Stimulated activated CD8-positive, alpha-beta memory T cell treated with anti-CD3 and anti-CD28 coated beads, Interleukin-4, amount 100 ng/mL, for 4 hours (primary cell): Measurements from ENCODE around the gene MOB1B.
A peak's percentile ranks its signal among the peaks of the same experiment; 100 is the strongest.
"Not testable (repeated sequence)": the region's sequence is repeated elsewhere in the genome, so short reads cannot be mapped to it uniquely, and the experiment has no call there.

Experiments
- DNase-seq, 2 donors: peaks; one replicate each; pipeline ENCODE4 v3.0.0-alpha.2; 2020; ENCODE audit warnings: low read depth in 2 of 2, low spot score in 1 of 2

MOB1B gene

GRCh38 chr4:70948665-70949260 lies 46.6 kb downstream of the MOB1B start:
- DNase-seq = no peak

- DNase-seq = no peak
Observed at GRCh38 chr4:70954032-70954431, 51.9 kb downstream of the MOB1B start.

DNA sequence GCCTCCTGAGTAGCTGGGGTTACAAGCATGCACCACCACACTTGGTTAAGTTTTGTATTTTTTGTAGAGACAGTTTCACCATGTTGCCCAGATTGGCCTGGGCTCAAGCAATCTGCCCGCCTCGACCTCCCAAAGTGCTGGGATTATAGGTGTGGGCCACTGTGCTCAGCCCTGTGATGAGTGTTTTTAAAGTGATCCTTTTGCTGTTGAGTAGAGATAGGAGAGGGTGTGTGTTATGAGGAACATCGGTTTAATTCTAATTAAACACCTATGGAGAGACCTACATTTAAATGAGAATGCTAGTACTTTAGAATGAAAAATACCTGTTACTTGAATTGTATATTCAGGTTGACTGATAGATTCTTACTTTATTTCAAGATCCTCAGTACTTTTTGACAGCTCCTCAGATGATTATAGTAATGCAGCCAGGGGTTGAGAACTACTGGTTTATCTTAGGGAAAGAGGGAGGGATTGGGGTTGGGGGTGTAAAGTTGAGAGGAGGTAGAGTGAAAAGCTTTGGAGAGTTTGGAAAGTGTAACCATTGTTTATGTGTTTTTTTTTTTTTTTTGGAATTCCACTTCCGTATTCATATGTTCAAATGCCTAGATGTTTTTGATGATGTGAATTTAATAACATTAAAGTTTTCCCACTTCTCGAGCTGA lies 54.5 kb downstream of the MOB1B start:
- DNase-seq = no peak

GRCh38 chr4:70958681-70959080 lies 56.5 kb downstream of the MOB1B start:
- no peak for DNase-seq

- DNase-seq = no peak
Observed at GRCh38 chr4:70969076-70969475, 66.9 kb downstream of the MOB1B start.

DNA sequence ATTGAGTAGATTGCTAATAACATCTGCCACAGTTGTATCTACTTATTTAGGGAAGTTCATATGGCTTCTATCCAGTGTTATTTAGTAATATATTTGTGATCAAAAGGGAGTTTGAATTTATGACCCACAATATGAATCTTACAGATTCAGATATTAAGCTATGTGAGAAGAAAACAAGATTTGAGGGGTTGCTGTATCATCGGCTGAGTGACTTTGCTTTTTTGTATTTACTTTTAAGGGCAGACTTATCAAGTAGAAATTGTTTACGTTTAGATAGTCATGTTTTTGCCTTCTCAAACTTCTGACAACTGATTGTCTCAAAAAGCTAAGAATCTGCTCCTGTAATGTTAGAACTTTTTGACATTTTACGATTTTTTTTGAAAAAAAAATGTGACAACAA lies 74.1 kb downstream of the MOB1B start:
- no peak for DNase-seq

DNA sequence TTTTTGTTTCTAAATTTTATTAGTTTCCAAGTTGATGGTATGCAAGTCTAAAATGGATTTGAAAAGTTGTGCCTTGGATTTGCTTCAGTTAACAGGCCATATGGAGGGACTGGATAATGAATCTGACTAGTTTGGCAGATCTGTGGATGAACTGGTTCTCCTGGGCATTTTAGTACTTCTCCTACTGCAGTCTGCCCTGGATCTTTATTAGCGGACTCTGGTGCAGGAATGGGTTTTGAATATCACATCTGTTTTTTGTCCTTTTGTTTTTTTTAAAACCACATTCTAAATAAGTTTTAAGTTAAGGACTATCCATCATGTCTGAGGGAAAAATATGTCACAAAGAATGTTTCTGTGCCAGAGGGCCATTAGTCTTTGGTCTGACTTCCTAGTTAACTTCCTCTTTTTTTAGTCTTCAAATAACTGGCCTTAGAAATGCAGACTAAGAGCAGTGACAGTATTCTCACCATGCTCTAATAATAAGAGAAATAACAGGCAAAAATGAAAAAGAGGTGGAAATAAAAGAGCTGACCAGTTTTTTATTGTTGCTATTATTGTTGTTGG lies 77.4 kb downstream of the MOB1B start:
- no peak for DNase-seq

DNA sequence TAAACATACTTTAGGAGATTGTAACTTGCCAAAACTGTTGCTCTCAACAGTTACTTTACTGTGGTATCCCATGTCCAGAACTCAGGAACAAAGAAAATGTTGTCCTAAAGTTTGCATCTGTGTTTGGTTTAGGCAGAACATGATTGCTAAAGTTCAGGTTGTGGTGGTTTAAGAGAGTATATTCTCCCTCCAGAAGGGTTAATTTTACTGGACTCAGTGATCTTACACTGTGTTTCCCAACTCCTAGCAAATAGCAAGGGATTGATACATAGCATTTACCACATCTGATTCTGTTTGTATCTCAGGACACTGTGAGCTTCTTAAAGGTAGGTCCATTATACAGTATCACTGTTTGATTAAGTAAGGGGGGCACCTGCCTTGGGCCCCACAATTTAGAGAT lies 78.0 kb downstream of the MOB1B start:
- no peak for DNase-seq

GRCh38 chr4:70984106-70984505 lies 81.9 kb downstream of the MOB1B start:
- DNase-seq = no peak

GRCh38 chr4:70984589-70984988 lies 82.4 kb downstream of the MOB1B start:
- no peak for DNase-seq

DNA sequence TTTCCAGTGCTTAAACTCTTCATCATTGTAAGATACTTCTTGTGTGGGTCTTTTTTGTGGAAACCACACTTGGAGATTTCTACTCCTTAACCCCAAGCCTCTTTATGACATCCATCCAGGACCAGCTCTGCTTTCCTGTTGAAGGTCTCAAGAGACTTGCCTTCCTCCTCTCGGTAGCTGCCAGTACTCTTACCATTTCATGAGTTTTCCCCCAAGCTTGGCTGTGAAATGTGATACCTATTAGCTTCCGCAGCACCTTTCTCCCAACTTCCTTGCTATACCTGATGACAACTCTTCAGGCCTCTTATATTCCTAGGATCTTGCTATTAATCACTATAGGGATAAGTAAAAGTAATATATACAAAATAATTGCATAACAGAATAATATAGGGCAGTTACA lies 89.4 kb downstream of the MOB1B start:
- DNase-seq = no peak

GRCh38 chr4:70992391-70992881 lies 90.3 kb downstream of the MOB1B start:
- no peak for DNase-seq

GRCh38 chr4:70993181-70994068 lies 91.3 kb downstream of the MOB1B start, which contains the start of gene DCK:
Gene DCK (plus strand): TSS chr4:70993649. CDS start chr4:70993836, 187 bp downstream.
- peak; percentile 54 to 68 for DNase-seq

DNA sequence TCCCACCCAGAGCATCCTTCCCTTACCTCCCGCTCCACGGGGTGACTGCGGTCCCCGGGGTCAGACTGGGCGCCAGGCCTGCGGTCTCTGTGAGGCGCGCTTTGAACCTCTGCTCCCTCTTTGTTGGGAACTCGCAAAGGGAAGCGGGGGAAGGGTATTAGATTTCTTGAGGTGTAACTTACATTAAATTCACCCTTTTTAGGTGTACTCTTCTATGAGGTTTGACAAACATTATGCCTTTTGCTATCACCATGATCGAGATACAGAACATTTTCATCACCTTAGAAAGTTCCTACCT lies 91.8 kb downstream of the MOB1B start:
- DNase-seq = no peak

- no peak for DNase-seq
Observed at GRCh38 chr4:70994387-70995099, 92.4 kb downstream of the MOB1B start.

DNA sequence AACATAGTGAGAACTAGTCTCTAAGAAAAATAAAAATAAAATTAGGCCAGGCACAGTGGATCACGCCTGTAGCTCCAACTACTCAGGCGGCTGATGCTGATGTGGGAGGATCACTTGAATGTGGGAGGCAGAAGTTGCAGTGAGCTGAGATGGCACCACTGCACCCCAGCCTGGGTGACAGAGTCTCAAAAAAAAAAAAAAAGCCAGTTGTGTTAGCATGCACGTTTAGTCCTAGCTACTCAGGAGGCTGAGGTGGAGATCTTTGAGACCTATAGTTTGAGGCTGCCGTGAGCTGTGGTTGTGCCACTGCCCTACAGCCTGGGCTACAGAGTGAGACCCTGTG lies 93.8 kb downstream of the MOB1B start:
- peak in 1 of 2 donors; percentile 15 for DNase-seq

DNA sequence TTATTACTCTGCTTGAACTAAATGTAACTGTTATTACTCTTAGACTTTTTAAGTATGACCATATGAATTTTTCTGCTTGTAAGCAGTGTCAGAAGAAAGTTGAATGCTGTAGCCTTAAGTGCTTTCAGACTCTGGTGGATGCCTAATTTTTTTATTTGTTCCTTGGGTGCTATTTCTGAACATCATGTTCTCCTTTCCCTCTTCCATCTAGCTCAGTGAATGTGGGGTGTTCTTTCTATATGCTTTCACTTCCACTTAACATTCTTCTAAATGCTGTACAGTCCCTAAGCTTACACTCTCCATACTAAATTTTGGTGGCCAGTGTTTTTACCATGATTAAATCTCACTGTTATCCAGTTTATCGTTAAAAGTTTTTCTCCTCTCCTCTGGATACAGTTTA lies 94.9 kb downstream of the MOB1B start:
- DNase-seq = no peak

- no peak for DNase-seq
Observed at GRCh38 chr4:70997546-70997945, 95.4 kb downstream of the MOB1B start.

GRCh38 chr4:70999639-71000038 lies 97.5 kb downstream of the MOB1B start:
- not testable (repeated sequence) for DNase-seq

DNA sequence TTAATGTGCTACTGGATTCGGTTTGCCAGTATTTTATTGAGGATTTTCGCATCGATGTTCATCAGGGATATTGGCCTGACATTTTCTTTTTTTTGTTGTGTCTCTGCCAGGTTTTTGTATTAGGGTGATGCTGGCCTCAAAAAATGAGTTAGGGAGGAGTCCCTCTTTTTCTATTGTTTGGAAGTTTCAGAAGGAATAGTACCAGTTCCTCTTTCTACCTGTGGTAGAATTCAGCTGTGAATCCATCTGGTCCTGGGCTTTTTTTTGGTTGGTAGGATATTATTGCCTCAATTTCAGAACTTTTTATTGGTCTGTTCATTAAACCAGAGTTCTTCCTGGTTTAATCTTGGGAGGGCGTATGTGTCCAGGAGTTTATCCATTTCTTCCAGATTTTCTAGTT lies 99.2 kb downstream of the MOB1B start:
- DNase-seq = not testable (repeated sequence)

DNA sequence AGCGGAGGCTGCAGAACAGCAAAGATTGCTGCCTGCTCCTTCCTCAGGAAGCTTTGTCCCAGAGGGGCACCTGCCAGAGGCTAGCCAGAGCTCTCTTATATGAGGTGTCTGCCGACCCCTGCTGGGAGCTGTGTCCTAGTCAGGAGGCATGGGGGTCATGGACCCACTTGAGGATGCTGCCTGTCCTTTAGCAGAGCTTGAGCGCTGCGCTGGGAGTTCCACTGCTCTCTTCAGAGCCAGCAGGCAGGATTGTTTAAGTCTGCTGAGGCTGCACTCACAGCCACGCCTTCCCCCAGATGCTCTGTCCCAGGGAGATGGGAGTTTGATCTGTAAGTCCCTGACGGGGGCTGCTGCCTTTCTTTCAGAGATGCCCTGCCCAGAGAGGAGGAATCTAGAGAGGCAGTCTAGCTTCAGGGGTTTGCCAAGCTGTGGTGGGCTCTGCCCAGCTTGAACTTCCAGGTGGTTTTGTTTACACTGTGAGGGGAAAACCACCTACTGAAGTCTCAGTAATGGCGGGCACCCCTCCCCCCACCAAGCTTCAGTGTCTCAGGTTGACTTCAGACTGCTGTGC lies 102.2 kb downstream of the MOB1B start:
- peak in 1 of 2 donors; percentile 27 for DNase-seq
